Stomach smooth muscle (tissue), 2 donors: ENCODE results near the gene KLHL35.
"Not testable (repeated sequence)": the region's sequence is repeated elsewhere in the genome, so short reads cannot be mapped to it uniquely, and the experiment has no call there.

Experiments
- H3K27ac ChIP-seq: one replicate; pipeline ENCODE4 v1.7.0; 2013; ENCODE audit warnings: mild to moderate bottlenecking, low read length, inconsistent platforms
- H3K27me3 ChIP-seq, 2 donors: one replicate each; pipeline ENCODE4 v1.7.0; 2013; ENCODE audit warnings: low read length in 2 of 2; ENCODE audit not compliant: insufficient read depth in 2 of 2, control insufficient read depth in 1 of 2
- H3K36me3 ChIP-seq, 2 donors: one replicate each; pipeline ENCODE4 v1.7.0; 2013; ENCODE audit warnings: low read length in 2 of 2; ENCODE audit not compliant: control insufficient read depth in 2 of 2, insufficient read depth in 2 of 2
- H3K4me1 ChIP-seq: one replicate; pipeline ENCODE4 v1.7.0; 2013; ENCODE audit warnings: low read length; ENCODE audit not compliant: control insufficient read depth, insufficient read depth
- H3K4me3 ChIP-seq, 2 donors: one replicate each; pipeline ENCODE4 v1.7.0; 2013; ENCODE audit warnings: low read length in 2 of 2
- H3K9ac ChIP-seq, 2 donors: one replicate each; pipeline ENCODE4 v1.7.0; 2013; ENCODE audit warnings: low read length in 2 of 2, mild to moderate bottlenecking in 1 of 2
- H3K9me3 ChIP-seq, 2 donors: one replicate each; pipeline ENCODE4 v1.7.0; 2013; ENCODE audit warnings: low read length in 2 of 2; ENCODE audit not compliant: control insufficient read depth in 2 of 2
- donor health status: healthy.
- donor health status: Pancreatic carcinoma.

The KLHL35 gene

GRCh38 chr11:75422248-75423231 is 10.5 kb downstream of the KLHL35 start:
- H3K9ac ChIP-seq, result no peak overlapping the region
- no peaks in the 10 kb centered on the region for H3K9me3 ChIP-seq
- peaks cover 6% of the 10 kb centered on the region for H3K4me1 ChIP-seq
- no peak overlapping the region for H3K4me3 ChIP-seq
- no peaks in the 10 kb centered on the region for H3K27me3 ChIP-seq
- peaks cover 9% of the 10 kb centered on the region in 2 donors for H3K36me3 ChIP-seq
- no peak overlapping the region for H3K27ac ChIP-seq

GRCh38 chr11:75421902-75422247 is 11.1 kb downstream of the KLHL35 start:
- Histone ChIP-seq H3K4me3 (no peak overlapping the region), H3K4me1 (peaks cover 7% of the 10 kb centered on the region), H3K27me3 (no peaks in the 10 kb centered on the region), H3K36me3 (peaks cover 9 to 11% of the 10 kb centered on the region in 2 donors), H3K9ac (no peak overlapping the region), H3K9me3 (no peaks in the 10 kb centered on the region), H3K27ac (no peak overlapping the region)

- Histone ChIP-seq H3K4me1 (peaks cover 7% of the 10 kb centered on the region), H3K4me3 (no peak overlapping the region), H3K27ac (no peak overlapping the region)
These were observed 11.9 kb downstream of the KLHL35 start for GRCh38 chr11:75421035-75421602.

GRCh38 chr11:75420224-75421034 is 12.6 kb downstream of the KLHL35 start:
- Histone ChIP-seq H3K9me3 (no peaks in the 10 kb centered on the region), H3K27ac (no peak overlapping the region), H3K27me3 (no peaks in the 10 kb centered on the region), H3K36me3 (peaks cover 9 to 11% of the 10 kb centered on the region in 2 donors), H3K4me3 (no peak overlapping the region), H3K9ac (no peak overlapping the region), H3K4me1 (peaks cover 7% of the 10 kb centered on the region)

More at GRCh38 chr11:75421035-75421602, 11.9 kb downstream of the KLHL35 start:
- Histone ChIP-seq H3K27me3 (no peaks in the 10 kb centered on the region), H3K36me3 (peaks cover 9 to 11% of the 10 kb centered on the region in 2 donors), H3K9me3 (no peaks in the 10 kb centered on the region), H3K9ac (no peak overlapping the region)

DNA sequence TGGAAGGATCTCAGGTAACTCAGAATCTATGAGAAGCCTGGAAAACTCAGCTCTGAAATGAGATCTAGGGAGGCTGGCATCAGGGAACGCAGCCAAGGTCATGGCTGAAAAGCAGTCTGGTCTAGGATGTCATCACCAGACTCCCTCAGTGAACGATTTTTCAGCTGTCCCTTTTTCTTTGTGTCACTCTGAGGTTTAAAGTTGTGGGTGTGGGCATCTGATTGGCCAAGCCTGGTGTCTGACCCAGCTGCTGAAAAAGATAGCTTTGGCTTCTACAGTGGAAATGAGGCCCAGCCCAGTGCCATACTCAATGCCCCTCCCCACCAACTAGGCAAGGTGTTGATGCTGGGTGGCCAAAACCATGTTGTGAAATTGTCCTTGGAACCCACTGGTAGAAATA is 19.1 kb downstream of the KLHL35 start:
- H3K27ac ChIP-seq, result no peak overlapping the region
- peaks cover 22 to 24% of the 10 kb centered on the region in 2 donors for H3K36me3 ChIP-seq
- no peak overlapping the region for H3K4me3 ChIP-seq

DNA sequence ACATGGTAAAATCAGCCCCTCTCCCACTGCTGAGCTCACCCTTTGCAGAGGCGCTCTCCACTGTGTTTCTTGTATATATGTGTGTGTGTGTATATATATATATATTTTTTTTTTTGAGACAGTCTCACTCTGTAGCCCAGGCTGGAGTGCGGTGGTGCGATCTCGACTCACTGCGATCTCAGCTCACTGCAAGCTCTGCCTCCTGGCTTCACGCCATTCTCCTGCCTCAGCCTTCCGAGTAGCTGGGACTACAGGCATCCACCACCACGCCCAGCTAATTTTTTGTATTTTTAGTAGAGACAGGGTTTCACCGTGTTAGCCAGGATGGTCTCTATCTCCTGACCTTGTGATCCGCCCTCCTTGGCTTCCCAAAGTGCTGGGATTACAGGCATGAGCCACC is 19.9 kb downstream of the KLHL35 start:
- not testable (repeated sequence) for H3K9ac ChIP-seq, H3K27ac ChIP-seq, H3K4me1 ChIP-seq, H3K9me3 ChIP-seq, H3K4me3 ChIP-seq, H3K27me3 ChIP-seq
- peaks cover 22 to 24% of the 10 kb centered on the region in 2 donors for H3K36me3 ChIP-seq

More for the DNA sequence above, 19.1 kb downstream of the KLHL35 start:
- Histone ChIP-seq H3K9me3 (no peaks in the 10 kb centered on the region), H3K27me3 (no peaks in the 10 kb centered on the region), H3K9ac (no peak overlapping the region), H3K4me1 (peaks cover 7% of the 10 kb centered on the region)

DNA sequence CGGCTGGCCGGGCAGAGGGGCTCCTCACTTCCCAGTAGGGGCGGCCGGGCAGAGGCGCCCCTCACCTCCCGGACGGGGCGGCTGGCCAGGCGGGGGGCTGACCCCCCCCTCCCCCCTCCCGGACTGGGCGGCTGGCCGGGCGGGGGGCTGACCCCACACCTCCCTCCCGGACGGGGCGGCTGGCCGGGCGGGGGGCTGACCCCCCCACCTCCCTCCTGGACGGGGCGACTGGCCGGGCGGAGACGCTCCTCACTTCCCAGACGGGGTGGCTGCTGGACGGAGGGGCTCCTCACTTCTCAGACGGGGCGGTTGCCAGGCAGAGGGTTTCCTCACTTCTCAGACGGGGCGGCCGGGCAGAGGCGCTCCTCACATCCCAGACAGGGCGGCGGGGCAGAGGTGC is 23.0 kb downstream of the KLHL35 start:
- H3K4me1 ChIP-seq, H3K27me3 ChIP-seq, H3K4me3 ChIP-seq, H3K9me3 ChIP-seq, H3K9ac ChIP-seq, H3K27ac ChIP-seq: not testable (repeated sequence)
- peaks cover 28 to 34% of the 10 kb centered on the region in 2 donors for H3K36me3 ChIP-seq

- H3K4me3 ChIP-seq, result no peak overlapping the region
- H3K9me3 ChIP-seq, result no peaks in the 10 kb centered on the region
- no peak overlapping the region for H3K27ac ChIP-seq
- no peak overlapping the region for H3K9ac ChIP-seq
- H3K4me1 ChIP-seq, result no peaks in the 10 kb centered on the region
- no peaks in the 10 kb centered on the region for H3K27me3 ChIP-seq
- peaks cover 36 to 40% of the 10 kb centered on the region in 2 donors for H3K36me3 ChIP-seq
These were observed 24.1 kb downstream of the KLHL35 start for GRCh38 chr11:75408957-75409219.

- Histone ChIP-seq H3K9ac (no peak overlapping the region), H3K4me1 (peaks cover 3% of the 10 kb centered on the region), H3K27ac (no peak overlapping the region), H3K36me3 (peaks cover 43 to 49% of the 10 kb centered on the region in 2 donors), H3K27me3 (no peaks in the 10 kb centered on the region), H3K4me3 (no peak overlapping the region), H3K9me3 (no peaks in the 10 kb centered on the region)
These were observed 26.6 kb downstream of the KLHL35 start for GRCh38 chr11:75406338-75406777.

DNA sequence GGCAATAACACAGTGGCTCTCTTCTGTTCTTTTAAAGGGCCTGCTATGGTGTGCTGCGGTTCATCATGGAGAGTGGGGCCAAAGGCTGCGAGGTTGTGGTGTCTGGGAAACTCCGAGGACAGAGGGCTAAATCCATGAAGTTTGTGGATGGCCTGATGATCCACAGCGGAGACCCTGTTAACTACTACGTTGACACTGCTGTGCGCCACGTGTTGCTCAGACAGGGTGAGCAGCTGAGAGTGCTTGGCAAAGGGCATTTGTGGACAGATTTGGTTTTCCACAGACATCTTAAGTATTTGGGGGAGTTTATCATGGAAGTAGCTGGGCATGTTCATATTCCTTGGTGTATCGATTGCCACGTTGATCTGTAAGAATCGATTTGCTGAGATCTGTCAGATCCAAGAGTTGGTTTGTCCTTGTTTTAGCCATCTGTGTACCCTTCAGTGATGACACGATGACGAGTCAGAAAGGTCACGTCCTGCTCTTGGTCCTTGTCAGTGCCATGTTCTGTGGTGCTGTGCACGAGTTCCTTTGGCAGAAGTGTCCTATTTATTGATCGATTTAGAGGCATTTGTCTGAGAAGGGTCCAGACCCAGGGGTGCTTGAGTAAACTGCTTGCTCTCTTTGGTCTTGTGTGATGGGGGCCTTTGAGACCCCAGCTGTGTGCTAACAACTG is 28.9 kb downstream of the KLHL35 start:
- Histone ChIP-seq H3K9me3 (no peaks in the 10 kb centered on the region), H3K9ac (no peak overlapping the region), H3K4me1 (peaks cover 9% of the 10 kb centered on the region), H3K27ac (no peak overlapping the region), H3K27me3 (no peaks in the 10 kb centered on the region), H3K36me3 (peaks cover 43 to 49% of the 10 kb centered on the region in 2 donors), H3K4me3 (no peak overlapping the region)
